ENCODE data around the gene DEF6.
A peak's percentile ranks its signal among the peaks of the same experiment; 100 is the strongest.
"Not testable (repeated sequence)": the region's sequence is repeated elsewhere in the genome, so short reads cannot be mapped to it uniquely, and the experiment has no call there.

DEF6 gene

GRCh38 chr6:35280903-35281302, 16.7 kb upstream of the DEF6 start:
- no peak for DNase-seq (ENCODE audit: low spot score)

- no peak for DNase-seq (ENCODE audit: low spot score)
Measured at GRCh38 chr6:35282472-35282871, 15.1 kb upstream of the DEF6 start.

- no peak for DNase-seq (ENCODE audit: low spot score)
Measured at GRCh38 chr6:35283361-35283760, 14.3 kb upstream of the DEF6 start.

GRCh38 chr6:35287671-35288396, 9.8 kb upstream of the DEF6 start:
- DNase-seq (ENCODE audit: low spot score) = peak; percentile 29

GRCh38 chr6:35288834-35289233, 8.8 kb upstream of the DEF6 start:
- no peak for DNase-seq (ENCODE audit: low spot score)

- no peak for DNase-seq (ENCODE audit: low spot score)
Measured at GRCh38 chr6:35291491-35291890, 6.1 kb upstream of the DEF6 start.

GRCh38 chr6:35292494-35292893, 5.1 kb upstream of the DEF6 start:
- no peak for DNase-seq (ENCODE audit: low spot score)

GRCh38 chr6:35293681-35294080, 3.9 kb upstream of the DEF6 start:
- DNase-seq (ENCODE audit: low spot score) = no peak

- no peak for DNase-seq (ENCODE audit: low spot score)
Measured at GRCh38 chr6:35294308-35294945, 3.2 kb upstream of the DEF6 start.

GRCh38 chr6:35295036-35295435, 2.6 kb upstream of the DEF6 start:
- no peak for DNase-seq (ENCODE audit: low spot score)

GRCh38 chr6:35295521-35296315, 1.9 kb upstream of the DEF6 start:
- no peak for DNase-seq (ENCODE audit: low spot score)

- no peak for DNase-seq (ENCODE audit: low spot score)
Measured at GRCh38 chr6:35296931-35297600, 552 bp upstream of the DEF6 start.

GRCh38 chr6:35298625-35299140, 1.1 kb downstream of the DEF6 start:
- no peak for DNase-seq (ENCODE audit: low spot score)

- DNase-seq (ENCODE audit: low spot score) = peak; percentile 40
Measured at GRCh38 chr6:35299674-35300073, 2.1 kb downstream of the DEF6 start.

- no peak for DNase-seq (ENCODE audit: low spot score)
Measured at GRCh38 chr6:35300848-35301247, 3.2 kb downstream of the DEF6 start.

- peak; percentile 31 for DNase-seq (ENCODE audit: low spot score)
Measured at GRCh38 chr6:35302604-35303241, 5.1 kb downstream of the DEF6 start.

- DNase-seq (ENCODE audit: low spot score) = no peak
Measured at GRCh38 chr6:35304299-35304698, 6.7 kb downstream of the DEF6 start.

GRCh38 chr6:35305117-35305516, 7.5 kb downstream of the DEF6 start:
- DNase-seq (ENCODE audit: low spot score) = no peak

GRCh38 chr6:35307138-35307537, 9.5 kb downstream of the DEF6 start:
- DNase-seq (ENCODE audit: low spot score) = not testable (repeated sequence)

- not testable (repeated sequence) for DNase-seq (ENCODE audit: low spot score)
Measured at GRCh38 chr6:35308543-35308942, 10.9 kb downstream of the DEF6 start.

GRCh38 chr6:35309611-35310264, 12.1 kb downstream of the DEF6 start:
- DNase-seq (ENCODE audit: low spot score) = no peak
